ENCODE measurements around the gene PILRA. TPM values are rescaled to one million over a fixed set of nuclear protein-coding genes. Genes with fewer than 3 reads are reported as not detected.

PILRA gene
- total RNA-seq, 1 donor from 2014 or later = 4.2 TPM

- Mint-ChIP-seq H3K4me3 (ENCODE audit: unreplicated experiment) (no peak overlapping the region), H3K9me3 (ENCODE audit: unreplicated experiment) (no peaks in the 10 kb centered on the region), H3K27me3 (ENCODE audit: unreplicated experiment) (peaks cover 3% of the 10 kb centered on the region), H3K4me1 (ENCODE audit: unreplicated experiment) (peaks cover 12% of the 10 kb centered on the region), H3K27ac (ENCODE audit: unreplicated experiment) (no peak overlapping the region), H3K36me3 (ENCODE audit: low read depth, unreplicated experiment) (no peaks in the 10 kb centered on the region)
- no peak for DNase-seq (ENCODE audit: low spot score)
- no peak for TF ChIP-seq CTCF (IDR thresholded peaks at IDR 0.05; ENCODE audit: unreplicated experiment)
Measured at GRCh38 chr7:100449190-100449795, 76.0 kb downstream of the PILRA start.

Other genes starting within 250 kb of the PILRA start
- gene MBLAC1, start 246.5 kb upstream of the PILRA start, total RNA-seq (ENCODE audit: unreplicated experiment) = 1.6 TPM
- 68.6 TPM for gene LAMTOR4, start 224.6 kb upstream of the PILRA start, total RNA-seq (ENCODE audit: unreplicated experiment)
- 30.2 TPM for gene TRAPPC14, start 214.8 kb upstream of the PILRA start, total RNA-seq (ENCODE audit: unreplicated experiment)
- gene GAL3ST4, start 204.9 kb upstream of the PILRA start, total RNA-seq (ENCODE audit: unreplicated experiment) = 4.4 TPM
- gene GPC2, start 196.1 kb upstream of the PILRA start, total RNA-seq (ENCODE audit: unreplicated experiment) = 27.2 TPM
- gene STAG3, start 195.6 kb upstream of the PILRA start, total RNA-seq (ENCODE audit: unreplicated experiment) = 1.9 TPM
- not detected for gene PVRIG, start 153.5 kb upstream of the PILRA start, total RNA-seq (ENCODE audit: unreplicated experiment)
- not detected for gene SPDYE3, start 65.8 kb upstream of the PILRA start, total RNA-seq (ENCODE audit: unreplicated experiment)
- gene PILRB, start 15.4 kb upstream of the PILRA start, total RNA-seq (ENCODE audit: unreplicated experiment) = 40.1 TPM
- gene ZCWPW1, start 55.2 kb downstream of the PILRA start, total RNA-seq (ENCODE audit: unreplicated experiment) = 2.2 TPM
- 30.5 TPM for gene MEPCE, start 56.3 kb downstream of the PILRA start, total RNA-seq (ENCODE audit: unreplicated experiment)
- gene PPP1R35, start 63.0 kb downstream of the PILRA start, total RNA-seq (ENCODE audit: unreplicated experiment) = 27.3 TPM
- gene SPACDR, start 90.8 kb downstream of the PILRA start, total RNA-seq (ENCODE audit: unreplicated experiment) = 4.3 TPM
- 94.3 TPM for gene TSC22D4, start 105.7 kb downstream of the PILRA start, total RNA-seq (ENCODE audit: unreplicated experiment)
- gene NYAP1, start 110.4 kb downstream of the PILRA start, total RNA-seq (ENCODE audit: unreplicated experiment) = 2.2 TPM
- gene AGFG2, start 165.7 kb downstream of the PILRA start, total RNA-seq (ENCODE audit: unreplicated experiment) = 48.6 TPM
- 2.6 TPM for gene SAP25, start 200.4 kb downstream of the PILRA start, total RNA-seq (ENCODE audit: unreplicated experiment)
- gene LRCH4, start 212.6 kb downstream of the PILRA start, total RNA-seq (ENCODE audit: unreplicated experiment) = 89.7 TPM
- gene FBXO24, start 212.8 kb downstream of the PILRA start, total RNA-seq (ENCODE audit: unreplicated experiment) = 1.3 TPM
- 4.4 TPM for gene PCOLCE, start 228.9 kb downstream of the PILRA start, total RNA-seq (ENCODE audit: unreplicated experiment)
- 31.7 TPM for gene MOSPD3, start 239.1 kb downstream of the PILRA start, total RNA-seq (ENCODE audit: unreplicated experiment)

Measured in endothelial cell (in vitro differentiated cells).